Activated CD4-positive, CD25-positive, alpha-beta regulatory T cell (primary cell): ENCODE results near the gene ABTB1.
"Not testable (repeated sequence)": the region's sequence is repeated elsewhere in the genome, so short reads cannot be mapped to it uniquely, and the experiment has no call there.

Source experiments
- DNase-seq, 4 experiments: peaks; one replicate each; lab custom pipeline; 2025; lab: John Stamatoyannopoulos, UW

The ABTB1 gene

DNA sequence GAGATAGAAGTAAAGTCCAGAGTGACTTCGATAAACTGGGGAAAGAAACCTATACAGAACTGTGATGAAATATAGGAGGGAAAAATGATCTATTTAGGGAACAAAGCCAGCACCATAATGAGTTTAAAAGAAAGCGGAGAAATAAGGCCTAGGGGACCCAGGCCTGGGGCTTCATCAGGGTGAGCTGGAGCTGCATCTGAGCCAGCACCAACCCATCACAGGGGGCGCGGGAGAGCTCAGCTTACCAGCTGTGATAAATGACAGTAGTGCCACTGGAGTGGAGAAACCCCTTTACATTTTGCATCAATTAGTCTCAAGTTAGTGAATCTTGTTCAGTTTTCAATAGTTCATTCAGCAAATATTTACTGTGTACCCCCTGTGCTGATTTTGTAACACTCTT lies 22.5 kb upstream of the ABTB1 start:
- DNase-seq, result no peak

DNA sequence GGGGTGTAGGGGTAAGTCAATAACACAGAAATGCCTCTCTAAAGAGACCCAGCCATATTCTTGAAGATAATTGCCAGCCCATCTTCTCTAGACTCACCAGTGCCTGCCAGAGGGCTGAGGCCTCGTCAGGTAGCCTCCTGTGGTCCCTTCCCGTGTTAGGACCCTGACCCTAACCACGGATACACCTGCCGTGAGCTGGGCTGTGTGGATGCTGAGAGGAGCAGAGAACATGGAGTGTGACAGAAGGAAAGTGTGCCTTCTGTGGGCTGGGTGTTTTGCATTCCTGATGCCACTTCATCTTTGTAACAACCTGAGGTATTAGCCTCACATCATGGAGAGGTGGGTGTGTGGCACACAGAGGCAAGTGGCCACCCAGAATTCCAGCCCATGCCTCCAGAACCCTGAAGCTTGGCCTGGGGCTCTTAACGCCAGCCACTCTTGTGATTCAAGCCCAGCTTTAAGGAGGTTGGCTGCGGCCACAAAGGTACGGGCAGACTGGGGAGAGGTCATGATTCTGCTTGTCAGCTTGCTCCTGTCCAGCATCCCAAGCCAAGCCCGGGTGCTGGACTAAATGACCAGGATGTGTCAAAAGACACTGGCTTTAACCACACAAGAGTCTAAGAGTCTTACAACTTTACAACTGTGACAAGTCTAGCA lies 21.1 kb upstream of the ABTB1 start:
- DNase-seq, result no peak

GRCh38 chr3:127652246-127652995 lies 20.3 kb upstream of the ABTB1 start:
- DNase-seq, result no peak

- DNase-seq, result no peak
These were observed 18.4 kb upstream of the ABTB1 start for GRCh38 chr3:127654374-127654773.

DNA sequence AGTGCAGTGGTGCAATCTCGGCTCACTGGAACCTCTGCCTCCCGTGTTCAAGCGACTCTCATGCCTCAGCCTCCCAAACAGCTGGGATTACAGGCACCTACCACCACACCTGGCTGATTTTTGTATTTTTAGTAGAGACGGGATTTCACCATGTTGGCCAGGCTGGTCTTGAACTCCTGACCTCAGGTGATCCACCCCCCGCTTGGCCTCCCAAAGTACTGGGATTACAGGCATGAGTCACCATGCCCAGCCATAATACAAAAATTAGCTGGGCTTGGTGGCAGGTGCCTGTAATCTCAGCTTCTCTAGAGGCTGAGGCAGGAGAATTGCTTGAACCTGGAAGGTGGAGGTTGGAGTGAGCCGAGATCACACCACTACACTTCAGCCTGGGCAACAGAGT lies 17.8 kb upstream of the ABTB1 start:
- not testable (repeated sequence) for DNase-seq

GRCh38 chr3:127655641-127656040 lies 17.1 kb upstream of the ABTB1 start:
- no peak for DNase-seq

GRCh38 chr3:127656906-127657305 lies 15.8 kb upstream of the ABTB1 start:
- DNase-seq, result no peak

GRCh38 chr3:127658234-127658633 lies 14.5 kb upstream of the ABTB1 start:
- DNase-seq, result no peak

GRCh38 chr3:127660621-127661251 lies 12.0 kb upstream of the ABTB1 start:
- DNase-seq, result no peak

- DNase-seq, result no peak
These were observed 11.2 kb upstream of the ABTB1 start for GRCh38 chr3:127661600-127661999.

- no peak for DNase-seq
These were observed 10.7 kb upstream of the ABTB1 start for GRCh38 chr3:127662001-127662469.

- no peak for DNase-seq
These were observed 9.6 kb upstream of the ABTB1 start for GRCh38 chr3:127663151-127663550.

- DNase-seq, result no peak
These were observed 7.6 kb upstream of the ABTB1 start for GRCh38 chr3:127665165-127665564.

DNA sequence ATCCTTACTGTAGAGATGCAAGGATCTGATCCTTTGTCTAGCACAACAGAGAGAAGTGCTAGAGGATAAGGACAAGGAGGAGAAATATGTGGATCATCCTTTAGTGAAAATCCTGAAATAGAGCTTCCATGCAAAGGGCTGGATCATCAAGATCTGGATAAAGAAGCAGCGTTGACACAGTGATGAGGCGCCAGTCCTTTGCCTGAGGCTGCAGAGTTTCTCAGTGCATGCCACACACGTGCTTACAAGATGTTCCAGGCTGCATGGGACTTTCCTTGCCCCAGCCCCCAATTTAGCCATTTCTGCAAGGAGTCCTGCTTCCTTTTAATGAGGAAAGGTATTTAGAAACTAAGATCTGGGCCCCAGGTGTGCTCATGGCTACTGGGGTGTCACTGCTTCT lies 7.2 kb upstream of the ABTB1 start:
- DNase-seq, result no peak

GRCh38 chr3:127666676-127667075 lies 6.1 kb upstream of the ABTB1 start:
- DNase-seq, result no peak

- DNase-seq, result no peak
These were observed 5.6 kb upstream of the ABTB1 start for GRCh38 chr3:127667119-127667681.

DNA sequence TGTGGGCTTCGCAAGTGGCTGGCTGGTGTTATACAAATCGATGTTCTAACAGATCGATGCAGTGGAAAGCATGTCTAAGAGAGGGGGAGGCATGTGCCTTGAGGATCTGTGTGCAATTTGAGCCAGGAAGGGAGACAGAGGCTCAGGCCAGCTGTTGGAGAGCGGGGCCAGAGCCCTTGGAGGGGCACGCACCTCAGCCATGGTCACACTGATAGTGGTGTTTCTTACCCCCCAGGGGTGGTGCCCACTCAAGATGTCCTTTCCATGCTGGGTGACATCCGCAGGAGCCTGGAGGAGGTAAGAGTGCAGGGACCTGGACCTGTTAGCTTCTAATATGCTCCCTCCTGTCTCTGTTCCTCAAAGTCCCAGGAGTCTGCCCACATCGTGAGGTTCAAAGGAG lies 3.8 kb upstream of the ABTB1 start:
- DNase-seq, result no peak

- DNase-seq, result no peak
These were observed 3.1 kb upstream of the ABTB1 start for GRCh38 chr3:127669541-127670228.

GRCh38 chr3:127670229-127670559 lies 2.6 kb upstream of the ABTB1 start:
- no peak for DNase-seq

DNA sequence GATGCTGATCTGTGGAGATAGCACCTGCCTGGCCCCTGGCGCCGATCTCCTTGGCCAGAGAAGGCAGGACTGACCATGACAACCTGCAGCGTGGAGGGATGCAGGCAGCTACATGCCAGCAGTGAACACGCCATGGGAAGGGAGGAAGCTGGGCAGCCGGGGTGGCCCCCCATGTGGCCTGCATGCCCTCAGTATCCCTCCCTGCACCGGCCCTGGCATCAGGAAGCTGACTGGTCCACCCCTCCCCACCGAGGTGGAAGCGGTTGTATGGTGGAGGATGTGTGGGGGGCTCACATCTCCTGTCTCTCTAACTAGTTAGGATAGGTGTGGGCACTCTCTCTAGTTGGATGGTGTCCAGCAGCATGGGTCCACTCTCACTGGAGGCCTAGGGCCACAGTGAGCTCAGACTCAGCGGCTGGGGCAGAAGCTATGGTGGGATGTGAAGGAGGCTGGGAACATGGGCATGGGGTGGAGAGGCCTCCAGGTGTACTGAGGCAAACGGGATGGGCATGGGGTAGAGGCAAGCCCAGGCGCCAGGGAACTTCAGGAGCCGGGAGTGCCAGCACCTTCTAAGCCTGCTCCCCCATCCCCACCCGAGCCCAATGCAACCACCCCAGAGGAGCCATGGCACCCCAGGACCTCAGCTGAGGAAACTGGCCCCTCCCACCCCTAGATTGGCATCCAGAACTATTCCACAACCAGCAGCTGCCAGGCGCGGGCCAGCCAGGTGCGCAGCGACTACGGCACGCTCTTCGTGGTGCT lies 1.8 kb upstream of the ABTB1 start:
- DNase-seq, result no peak
